GM12874 (cell line): ENCODE data around the gene VARS1.

ENCODE experiments used
- CTCF ChIP-seq: IDR thresholded peaks from 2 replicates; pipeline ENCODE4 v1.5.1; 2011; ENCODE audit warnings: low read depth, mild to moderate bottlenecking, control low read depth, low read length, moderate library complexity; ENCODE audit not compliant: insufficient read depth

The VARS1 gene

GRCh38 chr6:31762878-31763618 lies 32.5 kb downstream of the VARS1 start:
- TF ChIP-seq CTCF = no peak

GRCh38 chr6:31762356-31762755 lies 33.2 kb downstream of the VARS1 start, which contains the start of gene SAPCD1:
SAPCD1 (plus strand) TSS chr6:31762656; CDS start chr6:31763055, 399 bp downstream.
- TF ChIP-seq CTCF = no peak

GRCh38 chr6:31761343-31761742 lies 34.2 kb downstream of the VARS1 start:
- TF ChIP-seq CTCF = no peak

GRCh38 chr6:31760790-31761189 lies 34.8 kb downstream of the VARS1 start:
- TF ChIP-seq CTCF = no peak

- no peak for TF ChIP-seq CTCF
These were observed 37.3 kb downstream of the VARS1 start for GRCh38 chr6:31758281-31758680.

- no peak for TF ChIP-seq CTCF
These were observed 42.7 kb downstream of the VARS1 start for GRCh38 chr6:31752739-31753319.

GRCh38 chr6:31750411-31751022 lies 45.0 kb downstream of the VARS1 start:
- no peak for TF ChIP-seq CTCF
